Heart left ventricle (tissue), 13 donors: ENCODE data around the gene KCND1.

ENCODE experiments used
- POLR2A ChIP-seq, 2 donors: fragments of 450-650 bp; IDR thresholded peaks; one replicate each; pipeline ENCODE4 v1.6.1; 2017; ENCODE audit warnings: antibody characterized with exemption in 2 of 2, mild to moderate bottlenecking in 2 of 2, moderate library complexity in 2 of 2
- TF ChIP-seq, protein P1 (sequence below), 12 donors: fragments of 200-600 bp; sonication (generic) in 4 of 12; IDR thresholded peaks; one replicate each; pipeline versions ENCODE4 v1.5.0 to v1.8.0; 2018 to 2022; ENCODE audit warnings: antibody characterized with exemption in 12 of 12, mild to moderate bottlenecking in 5 of 12
- donor health status: ischemic (EF 13 %, LVEDD 7.1; RV severe dilation, severe dysfunction).
- donor health status: DM: no; HTN: yes; CAD: no.
- donor health status: DM: no; HTN: no; CAD: no.
- donor health status: ischemic (EF 25% LVEDD 6.9; RV normal size, moderate dysfunction).
- donor health status: ischemic (EF 25% LVEDD 5.7; RV mildly dilated, moderate dysfunction).
- donor health status: ischemic (EF 35%, LVEDD 5.7; RV mildly dilated, moderate dysfunction).
- donor health status: nonischemic (EF 11% LVEDD 7.7; RV severe dilation, severe dysfunction).
- donor health status: DM: yes; HTN: yes; CAD: no.
- donor health status: PGD.
- donor health status: ischemic (EF 29% LVEDD 5.4; RV normal size, mild dysfunction).
- donor health status: nonischemic (EF 23%, LVEDD 6.1; RV moderate dilation, normal function).

- TF ChIP-seq, protein P1, sequence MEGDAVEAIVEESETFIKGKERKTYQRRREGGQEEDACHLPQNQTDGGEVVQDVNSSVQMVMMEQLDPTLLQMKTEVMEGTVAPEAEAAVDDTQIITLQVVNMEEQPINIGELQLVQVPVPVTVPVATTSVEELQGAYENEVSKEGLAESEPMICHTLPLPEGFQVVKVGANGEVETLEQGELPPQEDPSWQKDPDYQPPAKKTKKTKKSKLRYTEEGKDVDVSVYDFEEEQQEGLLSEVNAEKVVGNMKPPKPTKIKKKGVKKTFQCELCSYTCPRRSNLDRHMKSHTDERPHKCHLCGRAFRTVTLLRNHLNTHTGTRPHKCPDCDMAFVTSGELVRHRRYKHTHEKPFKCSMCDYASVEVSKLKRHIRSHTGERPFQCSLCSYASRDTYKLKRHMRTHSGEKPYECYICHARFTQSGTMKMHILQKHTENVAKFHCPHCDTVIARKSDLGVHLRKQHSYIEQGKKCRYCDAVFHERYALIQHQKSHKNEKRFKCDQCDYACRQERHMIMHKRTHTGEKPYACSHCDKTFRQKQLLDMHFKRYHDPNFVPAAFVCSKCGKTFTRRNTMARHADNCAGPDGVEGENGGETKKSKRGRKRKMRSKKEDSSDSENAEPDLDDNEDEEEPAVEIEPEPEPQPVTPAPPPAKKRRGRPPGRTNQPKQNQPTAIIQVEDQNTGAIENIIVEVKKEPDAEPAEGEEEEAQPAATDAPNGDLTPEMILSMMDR (IDR thresholded peaks at IDR 0.05), result no peak
- TF ChIP-seq POLR2A (IDR thresholded peaks at IDR 0.05), result no peak
Observed at GRCh38 chrX:48983896-48984295, 12.3 kb upstream of the KCND1 start.
